ENCODE results near the gene MAGI2. TPM values are rescaled to one million over a fixed set of nuclear protein-coding genes. Genes with fewer than 3 reads are reported as not detected.

Gene MAGI2
- total RNA-seq, 1 experiment from 2014 or later: 14.3 TPM

GRCh38 chr7:78764571-78764970 lies 688.9 kb downstream of the MAGI2 start:
- TF ChIP-seq, protein P1, sequence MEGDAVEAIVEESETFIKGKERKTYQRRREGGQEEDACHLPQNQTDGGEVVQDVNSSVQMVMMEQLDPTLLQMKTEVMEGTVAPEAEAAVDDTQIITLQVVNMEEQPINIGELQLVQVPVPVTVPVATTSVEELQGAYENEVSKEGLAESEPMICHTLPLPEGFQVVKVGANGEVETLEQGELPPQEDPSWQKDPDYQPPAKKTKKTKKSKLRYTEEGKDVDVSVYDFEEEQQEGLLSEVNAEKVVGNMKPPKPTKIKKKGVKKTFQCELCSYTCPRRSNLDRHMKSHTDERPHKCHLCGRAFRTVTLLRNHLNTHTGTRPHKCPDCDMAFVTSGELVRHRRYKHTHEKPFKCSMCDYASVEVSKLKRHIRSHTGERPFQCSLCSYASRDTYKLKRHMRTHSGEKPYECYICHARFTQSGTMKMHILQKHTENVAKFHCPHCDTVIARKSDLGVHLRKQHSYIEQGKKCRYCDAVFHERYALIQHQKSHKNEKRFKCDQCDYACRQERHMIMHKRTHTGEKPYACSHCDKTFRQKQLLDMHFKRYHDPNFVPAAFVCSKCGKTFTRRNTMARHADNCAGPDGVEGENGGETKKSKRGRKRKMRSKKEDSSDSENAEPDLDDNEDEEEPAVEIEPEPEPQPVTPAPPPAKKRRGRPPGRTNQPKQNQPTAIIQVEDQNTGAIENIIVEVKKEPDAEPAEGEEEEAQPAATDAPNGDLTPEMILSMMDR (conservative IDR thresholded peaks at IDR 0.05): no peak
- no peak overlapping the region for H4K5ac ChIP-seq (ENCODE audit: insufficient read length, low read depth, low read length)
- H3K23ac ChIP-seq (ENCODE audit: insufficient read length, low read depth, low read length): no peak overlapping the region
- H3K79me2 ChIP-seq (ENCODE audit: insufficient read depth, low read length): peaks cover 18% of the 10 kb centered on the region; the same call in 1 of the 2 replicates
- Mint-ChIP-seq H3K4me1 (peaks cover 5% of the 10 kb centered on the region in 2 experiments; a peak in 3 of 4 replicates), H3K4me3 (no peak overlapping the region), H3K27me3 (ENCODE audit: low read depth) (no peaks in the 10 kb centered on the region), H3K9me3 (no peaks in the 10 kb centered on the region), H3K36me3 (ENCODE audit: insufficient read depth in 1 of 3, low read depth in 3 of 3) (peaks cover 2 to 3% (median 3%) of the 10 kb centered on the region in 3 experiments; a peak in 1 of 7 replicates), H3K27ac (no peak overlapping the region)
- no peaks in the 10 kb centered on the region for H3K9me3 ChIP-seq (ENCODE audit: control insufficient read depth, low read depth, low read length)
- H2BK20ac ChIP-seq (ENCODE audit: low read depth, low read length, poor library complexity, severe bottlenecking): no peak overlapping the region
- no peak overlapping the region for H2BK120ac ChIP-seq (ENCODE audit: low read depth, low read length, poor library complexity, severe bottlenecking)
- H4K91ac ChIP-seq (ENCODE audit: insufficient read length, low read depth, low read length): no peak overlapping the region
- H2AFZ ChIP-seq (ENCODE audit: low read length): no peak overlapping the region
- H3K4me2 ChIP-seq (ENCODE audit: insufficient read depth, insufficient read length, low read length): no peak overlapping the region
- no peak overlapping the region for H2BK15ac ChIP-seq (ENCODE audit: low read depth, low read length)
- no peak overlapping the region for H2BK12ac ChIP-seq (ENCODE audit: insufficient read length, low read depth, low read length)
- no peak overlapping the region for H3K27ac ChIP-seq (ENCODE audit: insufficient read length, low read depth, low read length)
- H3K56ac ChIP-seq (ENCODE audit: insufficient read length, low read depth, low read length): no peak overlapping the region
- H2BK5ac ChIP-seq (ENCODE audit: insufficient read length, low read length): no peak overlapping the region
- no peaks in the 10 kb centered on the region for H4K20me1 ChIP-seq (ENCODE audit: control insufficient read depth, insufficient read depth, insufficient read length)
- H3K18ac ChIP-seq (ENCODE audit: insufficient read length, low read depth, low read length): no peak overlapping the region
- H3K9ac ChIP-seq (ENCODE audit: extremely low read depth, insufficient read length, low read length): no peak overlapping the region
- H2AK5ac ChIP-seq (ENCODE audit: insufficient read length, low read length): no peak overlapping the region
- H3K14ac ChIP-seq (ENCODE audit: insufficient read depth, low read length): no peak overlapping the region
- peaks cover 2% of the 10 kb centered on the region for H3K23me2 ChIP-seq (ENCODE audit: insufficient read length, low read depth, low read length, poor library complexity, severe bottlenecking)
- WGBS (ENCODE audit: extremely low coverage, insufficient read length, low lambda C conversion rate): no CpG with 5 or more reads among the region's 3 CpGs
- DNase-seq: no peak
- H3T11ph ChIP-seq (ENCODE audit: low read length): no peak overlapping the region
- H3K4ac ChIP-seq (ENCODE audit: low read depth, low read length): no peak overlapping the region
- no peak overlapping the region for H4K8ac ChIP-seq (replicated peaks; ENCODE audit: insufficient read length, low read depth, low read length)
- H3K27me3 ChIP-seq (ENCODE audit: insufficient read depth, low read length): no peaks in the 10 kb centered on the region
- H3K4me1 ChIP-seq (ENCODE audit: insufficient read depth, low read length): no peaks in the 10 kb centered on the region
- H3K79me1 ChIP-seq (ENCODE audit: insufficient read depth, low read depth, low read length, poor library complexity, severe bottlenecking): no peaks in the 10 kb centered on the region
